NCI-H446 treated with DMSO at 0.1 percent for 48 hours (cell line): ENCODE results near the gene SEPSECS.

Experiments
- DNase-seq: peaks from one replicate; lab custom pipeline; 2025; lab: John Stamatoyannopoulos, UW

Gene SEPSECS

GRCh38 chr4:25081866-25082471, 78.3 kb downstream of the SEPSECS start:
- DNase-seq: no peak

- DNase-seq: no peak
Measured at GRCh38 chr4:25080571-25080970, 79.7 kb downstream of the SEPSECS start.

GRCh38 chr4:25078523-25078922, 81.7 kb downstream of the SEPSECS start:
- DNase-seq: no peak

GRCh38 chr4:25076625-25077398, 83.4 kb downstream of the SEPSECS start:
- DNase-seq: no peak

- DNase-seq: no peak
Measured at GRCh38 chr4:25075851-25076250, 84.4 kb downstream of the SEPSECS start.

- no peak for DNase-seq
Measured at GRCh38 chr4:25075129-25075528, 85.1 kb downstream of the SEPSECS start.

- no peak for DNase-seq
Measured at GRCh38 chr4:25070545-25070944, 89.7 kb downstream of the SEPSECS start.
